Measurements from ENCODE around the gene CMPK1.
A peak's percentile ranks its signal among the peaks of the same experiment; 100 is the strongest.
"Not testable (repeated sequence)": the region's sequence is repeated elsewhere in the genome, so short reads cannot be mapped to it uniquely, and the experiment has no call there.

Gene CMPK1

DNA sequence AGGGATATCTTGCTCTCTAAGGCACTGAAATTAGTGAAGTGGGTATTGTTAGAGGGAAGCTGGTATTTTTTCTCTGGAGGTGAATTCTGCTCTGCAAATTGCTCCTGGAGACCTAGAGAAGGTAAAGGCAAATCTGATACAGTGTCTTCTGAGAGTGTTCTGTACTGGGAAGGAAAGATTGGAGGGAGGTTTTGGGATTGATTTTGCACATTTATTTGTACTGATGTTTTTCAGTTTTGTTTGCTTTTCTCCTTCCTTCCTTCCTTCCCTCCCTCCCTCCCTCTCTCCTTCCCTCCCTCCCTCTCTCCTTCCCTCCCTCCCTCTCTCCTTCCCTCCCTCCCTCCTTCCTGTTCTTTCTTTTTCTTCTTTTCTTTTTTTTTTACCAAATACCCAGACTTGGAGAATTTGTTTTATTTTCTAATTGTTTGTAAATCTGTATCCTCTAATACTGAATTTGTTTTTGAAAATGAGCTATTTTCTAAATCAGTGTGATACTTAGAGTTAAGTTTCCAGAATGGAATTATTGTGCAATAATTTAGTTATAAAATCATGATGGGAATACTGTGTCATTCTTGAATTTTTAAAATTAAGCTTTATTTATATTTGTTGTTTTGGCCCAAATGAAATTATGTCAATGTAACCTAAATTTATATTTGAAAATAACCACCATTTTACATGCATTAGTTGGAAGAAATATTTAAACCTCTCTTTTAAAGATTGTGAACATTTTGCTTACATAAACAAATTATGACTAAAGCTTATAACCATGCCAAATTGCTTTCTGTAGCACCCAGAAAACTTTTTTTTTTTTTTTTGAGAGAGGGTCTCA lies 4.9 kb downstream of the CMPK1 start:
- DNase-seq = no peak

DNA sequence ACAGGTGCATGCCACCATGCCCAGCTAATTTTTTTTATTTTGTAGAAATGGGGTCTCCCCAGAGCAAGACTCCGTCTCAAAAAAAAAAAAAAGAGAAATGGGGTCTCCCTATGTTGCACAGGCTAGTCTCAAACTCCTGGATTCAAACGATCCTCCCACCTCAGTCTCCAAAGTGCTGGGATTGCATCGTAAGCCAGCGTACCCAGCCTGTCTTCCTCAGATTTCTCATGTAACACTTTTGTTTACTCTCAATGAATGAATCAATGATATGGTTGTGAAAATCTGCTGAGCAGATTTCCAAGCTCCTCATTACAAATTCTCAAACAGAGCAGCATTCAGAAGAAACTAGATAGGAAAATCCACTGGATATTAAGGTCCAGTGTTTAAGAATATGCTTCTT lies 6.6 kb downstream of the CMPK1 start:
- DNase-seq = no peak

DNA sequence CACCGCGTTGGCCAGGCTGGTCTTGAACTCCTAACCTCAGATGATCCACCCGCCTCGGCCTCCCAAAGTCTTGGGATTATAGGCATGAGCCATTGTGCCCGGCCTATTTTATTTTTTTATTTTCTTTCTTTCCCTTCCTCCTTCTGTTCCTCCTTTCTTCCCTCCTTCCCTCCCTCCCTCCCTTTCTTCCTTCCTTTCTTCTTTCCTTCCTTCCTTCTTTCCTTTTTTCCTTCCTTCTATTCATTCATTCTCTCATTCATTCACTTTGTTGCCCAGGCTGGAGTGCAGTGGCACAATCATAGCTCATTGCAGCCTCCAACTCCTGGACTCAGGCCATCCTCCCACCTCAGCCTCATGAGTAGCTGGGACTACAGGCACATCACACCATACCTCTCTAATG lies 13.4 kb downstream of the CMPK1 start:
- not testable (repeated sequence) for DNase-seq

- DNase-seq = no peak
Measured at GRCh38 chr1:47347735-47348134, 14.1 kb downstream of the CMPK1 start.

DNA sequence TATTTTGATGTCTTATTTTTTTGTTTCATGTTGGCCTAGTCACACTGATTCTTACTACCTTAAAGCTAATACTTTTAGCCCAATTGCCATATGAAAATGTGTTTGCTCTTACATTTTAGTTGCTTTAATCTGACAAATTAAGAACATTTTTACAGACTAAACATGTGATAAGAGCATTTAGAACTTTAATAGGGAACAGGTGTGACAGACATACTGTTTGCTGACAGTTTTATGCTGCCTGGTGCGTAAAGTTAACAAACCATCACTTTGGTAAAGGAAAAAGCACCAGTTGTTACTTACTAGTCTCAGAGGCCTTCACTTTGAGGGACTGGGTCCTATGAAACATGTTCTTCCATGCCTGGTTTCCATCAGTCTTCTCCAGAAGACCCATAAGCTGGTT lies 14.7 kb downstream of the CMPK1 start:
- DNase-seq = no peak

DNA sequence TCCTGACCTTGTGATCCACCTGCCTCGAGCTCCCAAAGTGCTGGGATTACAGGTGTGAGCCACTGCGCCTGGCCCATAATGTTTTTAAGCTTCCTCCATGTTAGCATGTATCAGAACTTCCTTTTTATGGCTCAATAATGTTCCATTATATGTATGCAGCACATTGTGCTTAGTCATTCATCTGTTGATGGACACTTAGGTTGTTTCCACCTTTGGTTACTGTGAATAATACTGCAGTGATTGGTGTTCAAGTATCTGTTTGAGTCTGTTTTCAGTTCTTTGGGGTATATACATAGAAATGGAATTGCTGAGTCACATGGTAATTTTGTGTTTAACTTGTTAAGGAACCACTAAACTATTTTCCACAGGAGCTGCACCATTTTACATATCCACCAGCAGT lies 17.7 kb downstream of the CMPK1 start:
- no peak for DNase-seq

DNA sequence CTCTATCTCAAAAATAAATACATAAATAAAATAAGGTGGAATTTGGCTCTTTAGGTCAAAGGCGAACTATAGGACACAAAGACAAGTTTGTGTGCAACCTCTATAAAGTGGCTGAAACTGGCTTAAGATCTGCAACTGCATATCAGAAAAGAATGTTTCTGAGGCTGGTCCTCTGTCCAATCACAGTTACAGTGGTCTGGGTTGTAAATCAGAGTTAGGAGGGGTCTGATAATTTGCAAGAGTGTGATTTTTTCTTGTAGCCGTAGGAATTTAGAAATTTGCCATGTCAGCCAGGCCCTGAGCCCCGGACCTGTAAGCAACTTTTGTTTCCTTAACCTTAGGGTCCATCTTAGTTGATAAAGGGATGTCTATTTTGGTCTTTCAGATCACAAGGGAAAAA lies 27.8 kb downstream of the CMPK1 start:
- no peak for DNase-seq

DNA sequence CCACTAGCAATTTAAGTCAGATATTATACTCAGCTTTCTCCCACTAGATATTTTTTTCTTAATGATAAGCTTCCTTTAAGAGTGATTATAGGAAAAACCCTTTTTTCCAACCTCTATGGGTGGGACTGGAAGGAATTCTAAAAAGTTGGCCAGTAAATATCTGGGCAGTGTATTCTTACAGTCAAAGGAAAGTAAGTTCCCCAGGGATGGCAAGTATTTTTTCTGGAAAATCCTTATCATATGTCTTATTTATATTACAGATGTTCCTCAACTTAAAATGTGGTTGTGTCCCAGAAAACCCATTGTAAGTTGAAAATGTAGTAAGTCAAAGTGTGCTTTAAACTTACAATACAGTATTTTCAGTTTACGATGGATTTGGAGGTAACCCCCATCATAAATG lies 29.2 kb downstream of the CMPK1 start:
- DNase-seq = no peak

- no peak for DNase-seq
Measured at GRCh38 chr1:47367651-47368050, 34.1 kb downstream of the CMPK1 start.

- DNase-seq = peak; percentile 55
Measured at GRCh38 chr1:47371016-47371517, 37.5 kb downstream of the CMPK1 start.

- DNase-seq = no peak
Measured at GRCh38 chr1:47374501-47374900, 40.9 kb downstream of the CMPK1 start.

DNA sequence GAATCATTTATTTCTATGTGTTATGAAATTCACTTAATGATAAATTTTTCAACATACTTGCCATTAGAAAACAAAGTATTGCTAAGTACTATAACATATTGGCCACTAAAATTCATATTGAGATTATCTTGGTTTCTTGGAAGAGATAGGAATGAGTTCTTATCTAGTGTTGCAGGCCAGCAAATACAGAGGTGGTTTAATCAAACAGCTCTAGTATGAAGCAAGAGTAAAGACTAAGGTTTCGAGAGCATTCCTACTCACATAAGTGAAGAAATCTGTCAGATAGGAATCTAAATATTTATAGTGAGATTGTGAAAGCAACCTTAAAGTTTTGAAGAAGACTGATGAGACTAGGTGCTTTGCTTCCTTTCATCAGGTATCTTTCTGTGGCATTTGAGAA lies 44.6 kb downstream of the CMPK1 start:
- no peak for DNase-seq

- DNase-seq = no peak
Measured at GRCh38 chr1:47380699-47381098, 47.1 kb downstream of the CMPK1 start.

GRCh38 chr1:47382399-47382983 lies 48.9 kb downstream of the CMPK1 start:
- DNase-seq = no peak

DNA sequence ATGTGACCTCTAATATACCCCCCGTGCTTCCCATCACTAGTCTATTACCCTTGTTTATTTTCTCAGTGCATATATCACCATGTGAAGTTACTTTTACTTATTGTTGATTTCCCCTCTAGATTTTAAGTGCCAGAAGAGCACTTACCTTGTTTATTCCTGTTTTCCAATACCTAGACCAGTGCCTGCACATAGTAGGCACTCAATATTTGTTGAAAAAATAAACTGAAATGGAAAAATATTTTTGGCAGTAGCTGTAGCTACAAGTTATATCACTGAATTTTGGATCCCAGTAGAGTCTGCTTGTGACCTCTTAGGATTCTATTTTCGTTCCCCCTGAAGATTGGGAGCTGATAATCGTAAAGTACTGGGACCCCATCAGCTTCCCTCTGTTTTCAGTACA lies 50.5 kb downstream of the CMPK1 start:
- DNase-seq = no peak

DNA sequence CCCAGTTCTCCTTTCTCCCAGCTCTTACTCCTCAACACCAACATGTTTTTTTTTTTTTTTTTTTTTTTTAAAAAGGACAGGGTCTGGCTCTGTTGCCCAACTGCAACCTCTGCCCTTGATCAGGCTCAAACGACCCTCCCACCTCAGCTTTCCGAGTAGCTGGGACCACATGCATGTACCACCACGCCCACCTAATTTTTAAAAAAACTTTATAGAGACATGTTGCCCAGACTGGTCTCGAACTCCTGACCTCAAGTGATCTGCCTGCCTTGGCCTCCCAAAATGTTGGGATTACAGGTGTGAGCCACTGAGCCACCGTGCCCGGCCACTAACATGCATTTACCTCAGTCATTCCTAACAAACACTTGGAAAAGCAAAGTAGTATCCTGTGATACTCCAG lies 51.4 kb downstream of the CMPK1 start:
- DNase-seq = no peak

DNA sequence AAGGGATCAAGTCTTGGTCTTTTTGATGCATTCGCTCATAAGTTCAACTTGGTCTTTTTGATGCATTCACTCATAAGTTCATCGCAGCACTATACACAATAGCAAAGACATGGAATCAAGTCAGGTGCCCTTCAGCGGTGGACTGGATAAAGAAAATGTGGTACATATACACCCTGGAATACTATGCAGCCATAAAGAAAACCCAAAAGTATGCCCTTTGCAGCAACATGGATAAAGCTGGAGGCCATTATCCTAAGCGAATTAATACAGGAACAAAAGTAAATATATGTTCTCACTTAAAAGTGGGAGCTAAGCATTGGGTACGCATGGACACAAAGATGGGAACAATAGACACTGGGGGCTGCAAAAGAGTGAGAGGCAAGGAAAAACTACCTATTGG lies 52.7 kb downstream of the CMPK1 start:
- no peak for DNase-seq

DNA sequence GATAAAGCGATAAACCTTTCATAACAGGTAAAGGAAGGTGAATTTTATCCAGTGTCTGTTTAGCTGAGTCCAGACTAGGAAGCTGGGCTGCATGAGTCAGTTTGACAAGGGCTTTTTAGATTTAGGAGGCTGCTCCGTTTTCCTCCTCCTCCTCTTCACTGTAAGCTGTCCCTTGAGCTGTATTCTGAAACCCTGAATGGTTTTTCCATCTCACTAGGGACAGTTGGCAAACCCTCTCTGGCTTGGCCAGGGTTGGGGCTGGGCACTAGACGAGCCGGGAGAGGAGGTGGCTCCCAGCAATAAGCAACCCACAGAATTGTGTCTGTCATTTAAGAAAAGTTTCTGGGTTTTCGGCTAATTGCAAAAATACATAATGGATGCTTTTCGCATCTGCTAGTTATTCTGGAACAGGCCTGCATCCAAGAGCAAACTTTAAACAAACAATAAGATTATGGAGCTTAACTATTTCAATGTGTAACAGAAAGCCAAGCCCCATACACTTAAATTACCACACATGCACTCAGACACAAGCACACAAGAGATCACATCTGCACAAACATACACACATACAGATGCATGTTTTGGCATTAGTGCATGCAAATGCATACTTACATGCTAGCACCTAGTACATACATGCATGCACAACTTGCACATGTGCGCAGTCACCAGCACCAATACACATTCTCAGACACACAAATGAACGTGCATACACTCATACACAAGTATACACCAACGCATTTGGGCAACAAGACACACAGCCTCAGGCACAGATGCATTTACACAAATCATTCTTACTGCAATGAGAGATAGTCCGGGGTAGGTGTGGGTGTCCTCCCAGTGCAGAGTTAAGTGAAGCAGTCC lies 54.7 kb downstream of the CMPK1 start:
- DNase-seq = no peak

- DNase-seq = peak; percentile 66
Measured at GRCh38 chr1:47388891-47389238, 55.3 kb downstream of the CMPK1 start.

- no peak for DNase-seq
Measured at GRCh38 chr1:47389731-47390130, 56.1 kb downstream of the CMPK1 start.

GRCh38 chr1:47390843-47391242 lies 57.3 kb downstream of the CMPK1 start:
- no peak for DNase-seq

DNA sequence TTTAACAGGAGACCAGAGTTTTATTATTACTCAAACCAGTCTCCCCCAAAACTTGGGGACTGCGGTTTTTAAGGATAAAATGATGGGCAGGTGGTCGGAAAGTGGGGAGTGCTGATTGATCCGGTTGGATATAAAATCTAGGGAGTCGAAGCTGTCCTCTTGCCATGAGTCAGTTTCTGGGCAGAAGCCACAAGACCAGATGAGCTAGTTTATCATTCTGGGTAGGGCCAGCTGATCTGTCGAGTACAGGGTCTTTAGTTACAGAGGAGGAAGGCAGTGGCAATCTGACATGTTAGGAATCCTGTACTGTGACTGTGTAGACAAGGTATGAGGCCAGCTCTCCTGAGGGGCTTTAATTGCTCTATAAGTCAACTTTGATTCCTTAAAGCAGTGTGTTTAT lies 59.6 kb downstream of the CMPK1 start:
- no peak for DNase-seq

DNA sequence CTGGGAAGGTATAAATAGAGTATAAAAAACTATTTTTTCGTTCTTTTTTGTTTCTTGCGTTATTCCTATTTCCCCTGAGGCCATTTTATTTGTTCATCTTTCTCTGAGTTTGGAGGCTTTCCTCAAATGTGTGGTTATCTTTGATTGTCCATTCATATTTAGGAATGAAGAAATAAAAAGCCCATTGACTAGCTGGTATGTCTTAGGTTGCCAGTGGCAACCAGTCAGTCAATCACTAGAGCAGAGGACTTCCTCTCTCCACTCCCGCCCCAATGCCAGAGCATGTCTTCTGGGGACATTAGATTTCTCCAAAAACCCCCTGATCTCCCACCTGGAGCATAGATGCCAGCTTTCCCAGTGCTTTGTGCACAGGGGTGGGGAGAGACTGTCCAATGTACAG lies 61.8 kb downstream of the CMPK1 start:
- no peak for DNase-seq

- DNase-seq = no peak
Measured at GRCh38 chr1:47396671-47397196, 63.1 kb downstream of the CMPK1 start.

Measured in kidney glomerular epithelial cell (primary cell).